ENCODE results near the gene GFPT2.

The GFPT2 gene

GRCh38 chr5:180333661-180334060, 19.5 kb downstream of the GFPT2 start:
- no peak for DNase-seq (ENCODE audit: low read depth in 2 of 2)

GRCh38 chr5:180332861-180333260, 20.3 kb downstream of the GFPT2 start:
- DNase-seq (ENCODE audit: low read depth in 2 of 2): no peak

- no peak for DNase-seq (ENCODE audit: low read depth in 2 of 2)
Observed at GRCh38 chr5:180332051-180332517, 21.1 kb downstream of the GFPT2 start.

- DNase-seq (ENCODE audit: low read depth in 2 of 2): no peak
Observed at GRCh38 chr5:180331647-180331950, 21.5 kb downstream of the GFPT2 start.

- no peak for DNase-seq (ENCODE audit: low read depth in 2 of 2)
Observed at GRCh38 chr5:180330810-180331646, 22.1 kb downstream of the GFPT2 start.

- no peak for DNase-seq (ENCODE audit: low read depth in 2 of 2)
Observed at GRCh38 chr5:180330270-180330648, 22.9 kb downstream of the GFPT2 start.

- no peak for DNase-seq (ENCODE audit: low read depth in 2 of 2)
Observed at GRCh38 chr5:180329606-180330269, 23.4 kb downstream of the GFPT2 start.

- DNase-seq (ENCODE audit: low read depth in 2 of 2): no peak
Observed at GRCh38 chr5:180329138-180329435, 24.0 kb downstream of the GFPT2 start.

- DNase-seq (ENCODE audit: low read depth in 2 of 2): peak; percentile 68 to 73
Observed at GRCh38 chr5:180328296-180329137, 24.6 kb downstream of the GFPT2 start.

- no peak for DNase-seq (ENCODE audit: low read depth in 2 of 2)
Observed at GRCh38 chr5:180326989-180327565, 26.1 kb downstream of the GFPT2 start.

- no peak for DNase-seq (ENCODE audit: low read depth in 2 of 2)
Observed at GRCh38 chr5:180324601-180324950, 28.6 kb downstream of the GFPT2 start.

- no peak for DNase-seq (ENCODE audit: low read depth in 2 of 2)
Observed at GRCh38 chr5:180323941-180324600, 29.1 kb downstream of the GFPT2 start.

GRCh38 chr5:180323160-180323559, 30.0 kb downstream of the GFPT2 start:
- no peak for DNase-seq (ENCODE audit: low read depth in 2 of 2)

- no peak for DNase-seq (ENCODE audit: low read depth in 2 of 2)
Observed at GRCh38 chr5:180318456-180319089, 34.6 kb downstream of the GFPT2 start.

- no peak for DNase-seq (ENCODE audit: low read depth in 2 of 2)
Observed at GRCh38 chr5:180316586-180316985, 36.5 kb downstream of the GFPT2 start.

GRCh38 chr5:180315762-180316212, 37.3 kb downstream of the GFPT2 start:
- peak; percentile 47 to 56 for DNase-seq (ENCODE audit: low read depth in 2 of 2)

- peak in 1 of 2 donors; percentile 53 for DNase-seq (ENCODE audit: low read depth in 2 of 2)
Observed at GRCh38 chr5:180313677-180314505, 39.2 kb downstream of the GFPT2 start.

GRCh38 chr5:180311216-180311615, 41.9 kb downstream of the GFPT2 start:
- DNase-seq (ENCODE audit: low read depth in 2 of 2): no peak

- no peak for DNase-seq (ENCODE audit: low read depth in 2 of 2)
Observed at GRCh38 chr5:180306796-180307195, 46.3 kb downstream of the GFPT2 start.

- no peak for DNase-seq (ENCODE audit: low read depth in 2 of 2)
Observed at GRCh38 chr5:180305481-180305880, 47.7 kb downstream of the GFPT2 start.
